Upper lobe of left lung (tissue), 6 donors: ENCODE data around the gene PCBD2. TPM values are rescaled to one million over a fixed set of nuclear protein-coding genes. Genes with fewer than 3 reads are reported as not detected.
"Not testable (repeated sequence)": the region's sequence is repeated elsewhere in the genome, so short reads cannot be mapped to it uniquely, and the experiment has no call there.

Source experiments
- ATAC-seq, 2 donors: fragments of 200-7000 bp; cut with Tn5 transposase; one replicate each; pipeline ENCODE4 v1.9.1; 2022; ENCODE audit warnings: mild to moderate bottlenecking in 2 of 2, moderate library complexity in 2 of 2; ENCODE audit not compliant: low FRiP score in 2 of 2
- DNase-seq, 2 donors: peaks; one replicate each; pipeline ENCODE4 v3.0.0-alpha.2; 2019 to 2020
- H3K27ac ChIP-seq, 4 donors: fragments of 200-600 bp; sonication (generic); one replicate each; pipeline ENCODE4 v1.5.1; 2016 to 2019
- H3K27me3 ChIP-seq, 4 donors: fragments of 200-600 bp; sonication (generic); one replicate each; pipeline ENCODE4 v1.5.1; 2017 to 2019
- H3K36me3 ChIP-seq, 4 donors: fragments of 200-600 bp; sonication (generic); one replicate each; pipeline ENCODE4 v1.5.1; 2016 to 2019
- H3K4me1 ChIP-seq, 4 donors: fragments of 200-600 bp; sonication (generic); one replicate each; pipeline ENCODE4 v1.5.1; 2018 to 2019
- H3K4me3 ChIP-seq, 4 donors: fragments of 200-600 bp; sonication (generic); one replicate each; pipeline ENCODE4 v1.5.1; 2017 to 2019; ENCODE audit warnings: mild to moderate bottlenecking in 2 of 4, moderate library complexity in 1 of 4
- H3K9me3 ChIP-seq, 4 donors: fragments of 200-600 bp; sonication (generic); one replicate each; pipeline ENCODE4 v1.5.1; 2018 to 2019
- CTCF ChIP-seq, 6 experiments: fragments of 450-650 bp in 4 of 6; fragments of 200-600 bp in 2 of 6; sonication (generic) in 2 of 6; IDR thresholded peaks; one replicate each; pipeline ENCODE4 v1.5.1; 2016 to 2019; ENCODE audit warnings: antibody characterized with exemption in 6 of 6
- EP300 ChIP-seq, 4 donors: sonication (generic); formaldehyde crosslinking; IDR thresholded peaks; one replicate each; pipeline ENCODE4 v1.5.1; 2017; ENCODE audit warnings: antibody characterized with exemption in 4 of 4, control low read depth in 2 of 4
- POLR2A ChIP-seq, 4 donors: fragments of 450-650 bp; IDR thresholded peaks; one replicate each; pipeline ENCODE4 v1.5.1; 2016 to 2017; ENCODE audit warnings: antibody characterized with exemption in 4 of 4, mild to moderate bottlenecking in 2 of 4
- POLR2AphosphoS5 ChIP-seq, 2 donors: sonication (generic); formaldehyde crosslinking; IDR thresholded peaks; one replicate each; pipeline ENCODE4 v1.5.1; 2017; ENCODE audit warnings: antibody characterized with exemption in 2 of 2
- WGBS, 2 donors: methylation state at CpG; one replicate each; pipeline ENCODE4 v1.1.5; 2017 to 2018; 5-methylcytosine and 5-hydroxymethylcytosine counted together
- total RNA-seq, 6 donors: library from RNA; depleted of rRNA in 4 of 6; stranded (reverse); fragments of >200 nt in 4 of 6; gene quantifications; one replicate each; pipeline versions ENCODE4 v1.1.0 to v1.2.1, GENCODE V29; 2016 to 2021
- donor health status: DM: no; HTN: no; CAD: no; lungs with moderate emphysema.
- donor health status: DM: no; HTN: yes; CAD: no; lungs with severe emphysema.

The PCBD2 gene
- total RNA-seq, 6 donors from 2014 or later, result 8.4 to 14.4 (median 9.1) TPM

GRCh38 chr5:134879456-134879855 is 25.5 kb upstream of the PCBD2 start:
- ATAC-seq (no peak), DNase-seq (no peak)
- Histone ChIP-seq H3K4me1 (peaks cover 9 to 36% (median 29%) of the 10 kb centered on the region in 4 donors), H3K27me3 (no peaks in the 10 kb centered on the region), H3K27ac (no peak overlapping the region), H3K9me3 (no peaks in the 10 kb centered on the region), H3K4me3 (no peak overlapping the region), H3K36me3 (no peaks in the 10 kb centered on the region)
- 70% methylated on average over 3 of the region's 3 CpGs for WGBS, 2 donors
- no peak for TF ChIP-seq EP300 (IDR thresholded peaks at IDR 0.05)
- TF ChIP-seq POLR2A (IDR thresholded peaks at IDR 0.05), result no peak
- no peak for TF ChIP-seq POLR2AphosphoS5 (IDR thresholded peaks at IDR 0.05)
- TF ChIP-seq CTCF (IDR thresholded peaks at IDR 0.05), result no peak

- H3K4me1 ChIP-seq, result peaks cover 0 to 24% (median 18%) of the 10 kb centered on the region in 4 donors
- ATAC-seq, H3K27me3 ChIP-seq, H3K4me3 ChIP-seq, H3K9me3 ChIP-seq, DNase-seq, H3K27ac ChIP-seq, H3K36me3 ChIP-seq: not testable (repeated sequence)
- WGBS, 2 donors, result 75 to 76% methylated on average over 2 of the region's 3 CpGs
Measured at GRCh38 chr5:134880937-134881336, 24.0 kb upstream of the PCBD2 start.

GRCh38 chr5:134881711-134882110 is 23.2 kb upstream of the PCBD2 start:
- not testable (repeated sequence) for H3K27ac ChIP-seq, H3K4me3 ChIP-seq, ATAC-seq, H3K36me3 ChIP-seq, H3K27me3 ChIP-seq, H3K9me3 ChIP-seq
- DNase-seq, result peak in 1 of 2 donors; percentile 62
- peaks cover 0 to 19% (median 12%) of the 10 kb centered on the region in 4 donors for H3K4me1 ChIP-seq
- WGBS, 2 donors, result 89 to 100% methylated on average over 3 of the region's 30 CpGs

- ATAC-seq, result peak in 1 of 2 donors; percentile 65
- WGBS, 2 donors, result 87 to 93% methylated on average over 11 to 14 of the region's 14 CpGs
Measured at GRCh38 chr5:134887593-134888159, 17.3 kb upstream of the PCBD2 start.

GRCh38 chr5:134889335-134889734 is 15.6 kb upstream of the PCBD2 start:
- peaks cover 3 to 32% (median 13%) of the 10 kb centered on the region in 4 donors for H3K36me3 ChIP-seq
- H3K4me3 ChIP-seq, result no peak overlapping the region
- WGBS, 2 donors, result 96 to 98% methylated on average over 8 of the region's 8 CpGs
- ATAC-seq (no peak), DNase-seq (no peak)
- no peaks in the 10 kb centered on the region for H3K4me1 ChIP-seq
- no peak for TF ChIP-seq EP300 (IDR thresholded peaks at IDR 0.05)
- no peak for TF ChIP-seq POLR2AphosphoS5 (IDR thresholded peaks at IDR 0.05)
- TF ChIP-seq CTCF (IDR thresholded peaks at IDR 0.05), result no peak
- no peak for TF ChIP-seq POLR2A (IDR thresholded peaks at IDR 0.05)
- H3K27ac ChIP-seq, result no peak overlapping the region
- no peaks in the 10 kb centered on the region for H3K9me3 ChIP-seq
- H3K27me3 ChIP-seq, result no peaks in the 10 kb centered on the region

More at GRCh38 chr5:134887593-134888159, 17.3 kb upstream of the PCBD2 start:
- H3K4me1 ChIP-seq, result no peaks in the 10 kb centered on the region
- TF ChIP-seq POLR2AphosphoS5 (IDR thresholded peaks at IDR 0.05) (no peak), CTCF (IDR thresholded peaks at IDR 0.05) (no peak), POLR2A (IDR thresholded peaks at IDR 0.05) (no peak), EP300 (IDR thresholded peaks at IDR 0.05) (no peak)
- H3K4me3 ChIP-seq, result no peak overlapping the region
- no peak overlapping the region for H3K27ac ChIP-seq
- DNase-seq, result no peak
- peaks cover 3 to 28% (median 9%) of the 10 kb centered on the region in 4 donors for H3K36me3 ChIP-seq
- H3K9me3 ChIP-seq, result no peaks in the 10 kb centered on the region
- no peaks in the 10 kb centered on the region for H3K27me3 ChIP-seq

- H3K27ac ChIP-seq, result no peak overlapping the region
- WGBS, 2 donors, result 100% methylated on average over 1 of the region's 1 CpG
- no peaks in the 10 kb centered on the region for H3K27me3 ChIP-seq
- no peaks in the 10 kb centered on the region for H3K4me1 ChIP-seq
- TF ChIP-seq POLR2A (IDR thresholded peaks at IDR 0.05), result no peak
- TF ChIP-seq EP300 (IDR thresholded peaks at IDR 0.05), result no peak
- TF ChIP-seq POLR2AphosphoS5 (IDR thresholded peaks at IDR 0.05), result no peak
- no peak for TF ChIP-seq CTCF (IDR thresholded peaks at IDR 0.05)
- H3K9me3 ChIP-seq, result no peaks in the 10 kb centered on the region
- ATAC-seq, result no peak
- no peak for DNase-seq
- H3K4me3 ChIP-seq, result no peak overlapping the region
- peaks cover 3 to 53% (median 15%) of the 10 kb centered on the region in 4 donors for H3K36me3 ChIP-seq
Measured at GRCh38 chr5:134891473-134891872, 13.5 kb upstream of the PCBD2 start.
